Measurements from ENCODE around the gene PLLP.
"Not testable (repeated sequence)": the region's sequence is repeated elsewhere in the genome, so short reads cannot be mapped to it uniquely, and the experiment has no call there.

The PLLP gene

GRCh38 chr16:57283214-57283958, 1.1 kb downstream of the PLLP start:
- no peak overlapping the region for H3K27ac ChIP-seq (ENCODE audit: low read depth, low read length, severe bottlenecking)
- no peaks in the 10 kb centered on the region for H3K9me3 ChIP-seq (ENCODE audit: control insufficient read depth, low read length)
- no peaks in the 10 kb centered on the region for H3K4me1 ChIP-seq (ENCODE audit: control insufficient read depth, insufficient read depth, low read length, poor library complexity, severe bottlenecking)
- 83 to 85% methylated on average over 11 to 19 of the region's 24 CpGs for WGBS, 2 experiments (ENCODE audit: insufficient coverage in 2 of 2)
- no peak overlapping the region for H3K4me3 ChIP-seq (ENCODE audit: extremely low read depth, insufficient read depth, low read length, poor library complexity, severe bottlenecking)
- H3K36me3 ChIP-seq (ENCODE audit: control insufficient read depth, insufficient read depth, low read length), result no peaks in the 10 kb centered on the region

- H3K36me3 ChIP-seq (ENCODE audit: control insufficient read depth, insufficient read depth, low read length), result no peaks in the 10 kb centered on the region
- no peaks in the 10 kb centered on the region for H3K9me3 ChIP-seq (ENCODE audit: control insufficient read depth, low read length)
- WGBS, 2 experiments (ENCODE audit: insufficient coverage in 2 of 2), result 89 to 96% methylated on average over 5 to 8 of the region's 8 CpGs
- no peak overlapping the region for H3K27ac ChIP-seq (ENCODE audit: low read depth, low read length, severe bottlenecking)
- peaks cover 4% of the 10 kb centered on the region for H3K4me1 ChIP-seq (ENCODE audit: control insufficient read depth, insufficient read depth, low read length, poor library complexity, severe bottlenecking)
- H3K4me3 ChIP-seq (ENCODE audit: extremely low read depth, insufficient read depth, low read length, poor library complexity, severe bottlenecking), result no peak overlapping the region
These were observed 1.8 kb downstream of the PLLP start for GRCh38 chr16:57282510-57283213.

GRCh38 chr16:57281791-57282190, 2.7 kb downstream of the PLLP start:
- WGBS, 2 experiments (ENCODE audit: insufficient coverage in 2 of 2), result 100% methylated on average over 2 of the region's 3 CpGs; no CpG with 5 or more reads in 1 of the 2 experiments
- no peak overlapping the region for H3K27ac ChIP-seq (ENCODE audit: low read depth, low read length, severe bottlenecking)

GRCh38 chr16:57279780-57280638, 4.5 kb downstream of the PLLP start:
- peaks cover 7% of the 10 kb centered on the region for H3K4me1 ChIP-seq (ENCODE audit: control insufficient read depth, insufficient read depth, low read length, poor library complexity, severe bottlenecking)
- no peaks in the 10 kb centered on the region for H3K9me3 ChIP-seq (ENCODE audit: control insufficient read depth, low read length)
- H3K27ac ChIP-seq (ENCODE audit: low read depth, low read length, severe bottlenecking), result no peak overlapping the region
- H3K4me3 ChIP-seq (ENCODE audit: extremely low read depth, insufficient read depth, low read length, poor library complexity, severe bottlenecking), result no peak overlapping the region
- H3K36me3 ChIP-seq (ENCODE audit: control insufficient read depth, insufficient read depth, low read length), result no peaks in the 10 kb centered on the region
- WGBS, 2 experiments (ENCODE audit: insufficient coverage in 2 of 2), result 81 to 90% methylated on average over 4 to 5 of the region's 7 CpGs

More at GRCh38 chr16:57281791-57282190, 2.7 kb downstream of the PLLP start:
- peaks cover 7% of the 10 kb centered on the region for H3K4me1 ChIP-seq (ENCODE audit: control insufficient read depth, insufficient read depth, low read length, poor library complexity, severe bottlenecking)
- H3K9me3 ChIP-seq (ENCODE audit: control insufficient read depth, low read length), result no peaks in the 10 kb centered on the region
- H3K4me3 ChIP-seq (ENCODE audit: extremely low read depth, insufficient read depth, low read length, poor library complexity, severe bottlenecking), result no peak overlapping the region
- H3K36me3 ChIP-seq (ENCODE audit: control insufficient read depth, insufficient read depth, low read length), result no peaks in the 10 kb centered on the region

GRCh38 chr16:57278494-57278893, 6.0 kb downstream of the PLLP start:
- no peaks in the 10 kb centered on the region for H3K36me3 ChIP-seq (ENCODE audit: control insufficient read depth, insufficient read depth, low read length)
- H3K4me3 ChIP-seq (ENCODE audit: extremely low read depth, insufficient read depth, low read length, poor library complexity, severe bottlenecking), result no peak overlapping the region
- 75 to 94% methylated on average over 2 to 3 of the region's 4 CpGs for WGBS, 2 experiments (ENCODE audit: insufficient coverage in 2 of 2)
- no peak overlapping the region for H3K27ac ChIP-seq (ENCODE audit: low read depth, low read length, severe bottlenecking)
- peaks cover 7% of the 10 kb centered on the region for H3K4me1 ChIP-seq (ENCODE audit: control insufficient read depth, insufficient read depth, low read length, poor library complexity, severe bottlenecking)
- no peaks in the 10 kb centered on the region for H3K9me3 ChIP-seq (ENCODE audit: control insufficient read depth, low read length)

GRCh38 chr16:57277586-57277985, 6.9 kb downstream of the PLLP start:
- Histone ChIP-seq H3K27ac (ENCODE audit: low read depth, low read length, severe bottlenecking) (no peak overlapping the region), H3K4me3 (ENCODE audit: extremely low read depth, insufficient read depth, low read length, poor library complexity, severe bottlenecking) (no peak overlapping the region), H3K4me1 (ENCODE audit: control insufficient read depth, insufficient read depth, low read length, poor library complexity, severe bottlenecking) (peaks cover 7% of the 10 kb centered on the region), H3K36me3 (ENCODE audit: control insufficient read depth, insufficient read depth, low read length) (no peaks in the 10 kb centered on the region), H3K9me3 (ENCODE audit: control insufficient read depth, low read length) (no peaks in the 10 kb centered on the region)
- WGBS, 2 experiments (ENCODE audit: insufficient coverage in 2 of 2), result no CpG with 5 or more reads among the region's 1 CpG

GRCh38 chr16:57276596-57276995, 7.9 kb downstream of the PLLP start:
- no peak overlapping the region for H3K27ac ChIP-seq (ENCODE audit: low read depth, low read length, severe bottlenecking)

GRCh38 chr16:57275946-57276345, 8.5 kb downstream of the PLLP start:
- H3K36me3 ChIP-seq (ENCODE audit: control insufficient read depth, insufficient read depth, low read length); H3K9me3 ChIP-seq (ENCODE audit: control insufficient read depth, low read length); H3K4me1 ChIP-seq (ENCODE audit: control insufficient read depth, insufficient read depth, low read length, poor library complexity, severe bottlenecking); H3K4me3 ChIP-seq (ENCODE audit: extremely low read depth, insufficient read depth, low read length, poor library complexity, severe bottlenecking); H3K27ac ChIP-seq (ENCODE audit: low read depth, low read length, severe bottlenecking): not testable (repeated sequence)
- WGBS, 2 experiments (ENCODE audit: insufficient coverage in 2 of 2), result 93 to 95% methylated on average over 4 of the region's 5 CpGs

More at GRCh38 chr16:57276596-57276995, 7.9 kb downstream of the PLLP start:
- 89 to 100% methylated on average over 2 of the region's 5 CpGs for WGBS, 2 experiments (ENCODE audit: insufficient coverage in 2 of 2)
- H3K36me3 ChIP-seq (ENCODE audit: control insufficient read depth, insufficient read depth, low read length), result no peaks in the 10 kb centered on the region
- H3K9me3 ChIP-seq (ENCODE audit: control insufficient read depth, low read length), result no peaks in the 10 kb centered on the region
- peaks cover 7% of the 10 kb centered on the region for H3K4me1 ChIP-seq (ENCODE audit: control insufficient read depth, insufficient read depth, low read length, poor library complexity, severe bottlenecking)
- H3K4me3 ChIP-seq (ENCODE audit: extremely low read depth, insufficient read depth, low read length, poor library complexity, severe bottlenecking), result no peak overlapping the region

GRCh38 chr16:57273826-57274225, 10.6 kb downstream of the PLLP start:
- 88 to 100% methylated on average over 3 to 4 of the region's 5 CpGs for WGBS, 2 experiments (ENCODE audit: insufficient coverage in 2 of 2)
- Histone ChIP-seq H3K4me1 (ENCODE audit: control insufficient read depth, insufficient read depth, low read length, poor library complexity, severe bottlenecking) (peaks cover 21% of the 10 kb centered on the region), H3K27ac (ENCODE audit: low read depth, low read length, severe bottlenecking) (peak overlapping the region; percentile 55)

GRCh38 chr16:57273359-57273758, 11.1 kb downstream of the PLLP start:
- H3K4me3 ChIP-seq (ENCODE audit: extremely low read depth, insufficient read depth, low read length, poor library complexity, severe bottlenecking), result no peak overlapping the region
- peak overlapping the region; percentile 55 for H3K27ac ChIP-seq (ENCODE audit: low read depth, low read length, severe bottlenecking)
- no peaks in the 10 kb centered on the region for H3K36me3 ChIP-seq (ENCODE audit: control insufficient read depth, insufficient read depth, low read length)
- no peaks in the 10 kb centered on the region for H3K9me3 ChIP-seq (ENCODE audit: control insufficient read depth, low read length)
- H3K4me1 ChIP-seq (ENCODE audit: control insufficient read depth, insufficient read depth, low read length, poor library complexity, severe bottlenecking), result peaks cover 25% of the 10 kb centered on the region
- 33 to 43% methylated on average over 1 of the region's 1 CpG for WGBS, 2 experiments (ENCODE audit: insufficient coverage in 2 of 2)

More at GRCh38 chr16:57273826-57274225, 10.6 kb downstream of the PLLP start:
- H3K36me3 ChIP-seq (ENCODE audit: control insufficient read depth, insufficient read depth, low read length), result no peaks in the 10 kb centered on the region
- H3K9me3 ChIP-seq (ENCODE audit: control insufficient read depth, low read length), result no peaks in the 10 kb centered on the region
- H3K4me3 ChIP-seq (ENCODE audit: extremely low read depth, insufficient read depth, low read length, poor library complexity, severe bottlenecking), result no peak overlapping the region

Measured in mesodermal cell (in vitro differentiated cells).